Tongue (tissue), 2 donors: ENCODE measurements around the gene ZNF430. TPM values are rescaled to one million over a fixed set of nuclear protein-coding genes. Genes with fewer than 3 reads are reported as not detected.

ENCODE experiments used
- small RNA-seq: library from RNA; depleted of rRNA; stranded (forward); fragments of <200 nt; gene quantifications from one replicate; pipeline ENCODE3, GENCODE V24; 2014; ENCODE audit warnings: low replicate concordance
- total RNA-seq: library from RNA; depleted of rRNA; stranded (reverse); fragments of >200 nt; gene quantifications from one replicate; pipeline ENCODE4 v1.2.3, GENCODE V29; 2014

The ZNF430 gene
- total RNA-seq, 1 donor from 2014 or later = 15.4 TPM

Small RNAs within 50 kb of the gene (small RNA-seq; reads per million reads assigned to genes)
- gene AC008739.3 = not detected

Other genes with a start within 250 kb of the ZNF430 start
- 8.4 TPM for gene ZNF66, start 244.4 kb upstream of the ZNF430 start, total RNA-seq
- gene ZNF85, start 97.4 kb upstream of the ZNF430 start, total RNA-seq = 11.6 TPM
- 18.6 TPM for gene ZNF714, start 61.5 kb downstream of the ZNF430 start, total RNA-seq
- gene ZNF431, start 121.4 kb downstream of the ZNF430 start, total RNA-seq = 19.4 TPM